HEK293 (cell line): ENCODE measurements around the gene ATPAF2.

Source experiments
- IKZF3 ChIP-seq: fragments of 450-650 bp; IDR thresholded peaks from 2 replicates; pipeline ENCODE4 v1.5.0; 2018; ENCODE audit warnings: missing biosample characterization, mild to moderate bottlenecking, missing genetic modification characterization, moderate library complexity
- ZNF121 ChIP-seq: fragments of 450-650 bp; formaldehyde crosslinking; IDR thresholded peaks from 2 replicates; pipeline ENCODE4 v1.5.1; 2016; ENCODE audit warnings: missing biosample characterization, missing genetic modification characterization
- ZNF549 ChIP-seq: fragments of 450-650 bp; IDR thresholded peaks from 2 replicates; pipeline ENCODE4 v1.5.1; 2018; ENCODE audit warnings: missing biosample characterization, missing genetic modification characterization, mild to moderate bottlenecking, inconsistent platforms, moderate library complexity
- ZNF768 ChIP-seq: fragments of 450-650 bp; formaldehyde crosslinking; IDR thresholded peaks from 2 replicates; pipeline ENCODE4 v1.5.1; 2018; ENCODE audit warnings: missing biosample characterization, mild to moderate bottlenecking, missing genetic modification characterization
- ZNF777 ChIP-seq: fragments of 450-650 bp; formaldehyde crosslinking; IDR thresholded peaks from 2 replicates; pipeline ENCODE4 v1.5.1; 2017; ENCODE audit warnings: missing biosample characterization, missing genetic modification characterization, borderline replicate concordance
- TF ChIP-seq, protein P1 (sequence below): fragments of 450-650 bp; formaldehyde crosslinking; IDR thresholded peaks from 2 replicates; pipeline ENCODE4 v1.5.1; 2016; ENCODE audit warnings: missing biosample characterization, missing genetic modification characterization

DNA sequence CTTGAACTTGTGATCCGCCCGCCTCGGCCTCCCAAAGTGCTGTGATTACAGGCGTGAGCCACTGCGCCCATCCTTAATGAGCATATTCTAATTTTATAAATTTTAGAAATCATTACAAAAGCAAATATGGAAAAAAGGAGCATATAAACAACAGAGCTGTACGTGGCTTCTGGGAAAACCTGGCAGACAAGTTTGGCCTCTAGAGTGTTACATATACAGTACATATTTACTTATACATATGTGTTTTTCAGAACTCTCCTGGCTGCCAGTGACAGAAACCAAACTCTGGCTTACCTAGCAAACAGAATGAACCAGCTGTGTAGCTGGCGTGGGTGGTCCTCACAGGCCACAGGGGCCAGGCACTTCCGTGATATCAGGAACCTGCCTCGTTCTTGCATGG, 56.2 kb downstream of the ATPAF2 start:
- TF ChIP-seq IKZF3 (tag by site-specific recombination) (no peak), ZNF768 (no peak), ZNF777 (no peak), ZNF549 (tag by site-specific recombination) (no peak), ZNF121 (no peak)
- TF ChIP-seq, protein P1, sequence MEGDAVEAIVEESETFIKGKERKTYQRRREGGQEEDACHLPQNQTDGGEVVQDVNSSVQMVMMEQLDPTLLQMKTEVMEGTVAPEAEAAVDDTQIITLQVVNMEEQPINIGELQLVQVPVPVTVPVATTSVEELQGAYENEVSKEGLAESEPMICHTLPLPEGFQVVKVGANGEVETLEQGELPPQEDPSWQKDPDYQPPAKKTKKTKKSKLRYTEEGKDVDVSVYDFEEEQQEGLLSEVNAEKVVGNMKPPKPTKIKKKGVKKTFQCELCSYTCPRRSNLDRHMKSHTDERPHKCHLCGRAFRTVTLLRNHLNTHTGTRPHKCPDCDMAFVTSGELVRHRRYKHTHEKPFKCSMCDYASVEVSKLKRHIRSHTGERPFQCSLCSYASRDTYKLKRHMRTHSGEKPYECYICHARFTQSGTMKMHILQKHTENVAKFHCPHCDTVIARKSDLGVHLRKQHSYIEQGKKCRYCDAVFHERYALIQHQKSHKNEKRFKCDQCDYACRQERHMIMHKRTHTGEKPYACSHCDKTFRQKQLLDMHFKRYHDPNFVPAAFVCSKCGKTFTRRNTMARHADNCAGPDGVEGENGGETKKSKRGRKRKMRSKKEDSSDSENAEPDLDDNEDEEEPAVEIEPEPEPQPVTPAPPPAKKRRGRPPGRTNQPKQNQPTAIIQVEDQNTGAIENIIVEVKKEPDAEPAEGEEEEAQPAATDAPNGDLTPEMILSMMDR (tag by site-specific recombination) = no peak
